SKM-1 treated with dmso at 0.1 percent for 144 hours (cell line): ENCODE results near the gene PROM1.

Source experiments
- DNase-seq: peaks from one replicate; lab custom pipeline; 2025; ENCODE audit not compliant: unreplicated experiment; lab: John Stamatoyannopoulos, UW

The PROM1 gene

GRCh38 chr4:16083241-16084191, at the start of gene PROM1:
PROM1 (minus strand) TSS chr4:16084023; CDS start chr4:16075906, 8,117 bp downstream.
- DNase-seq: no peak

GRCh38 chr4:16133406-16133805, 49.6 kb upstream of the PROM1 start:
- no peak for DNase-seq

GRCh38 chr4:16131293-16131692, 47.5 kb upstream of the PROM1 start:
- no peak for DNase-seq

- DNase-seq: no peak
Observed at GRCh38 chr4:16129336-16129735, 45.5 kb upstream of the PROM1 start.

DNA sequence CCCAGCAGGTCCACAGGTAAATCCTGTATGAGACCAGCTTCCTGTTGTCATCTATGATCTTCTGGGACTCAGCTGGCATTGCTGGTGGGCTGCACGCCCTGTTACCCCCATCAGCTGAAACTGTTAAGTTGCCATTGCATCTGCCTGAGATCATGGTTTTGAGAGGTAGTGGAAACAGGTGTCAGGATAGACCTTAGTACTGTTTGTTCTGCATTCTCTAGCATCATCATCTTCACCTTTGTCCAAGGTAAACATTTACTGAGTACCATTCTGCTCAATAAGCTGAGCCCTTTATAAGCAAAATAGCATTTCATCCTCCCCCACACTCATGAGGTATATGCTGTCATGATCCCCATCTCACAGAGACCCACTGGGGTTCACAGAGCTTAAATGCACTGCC, 42.9 kb upstream of the PROM1 start:
- DNase-seq: no peak

DNA sequence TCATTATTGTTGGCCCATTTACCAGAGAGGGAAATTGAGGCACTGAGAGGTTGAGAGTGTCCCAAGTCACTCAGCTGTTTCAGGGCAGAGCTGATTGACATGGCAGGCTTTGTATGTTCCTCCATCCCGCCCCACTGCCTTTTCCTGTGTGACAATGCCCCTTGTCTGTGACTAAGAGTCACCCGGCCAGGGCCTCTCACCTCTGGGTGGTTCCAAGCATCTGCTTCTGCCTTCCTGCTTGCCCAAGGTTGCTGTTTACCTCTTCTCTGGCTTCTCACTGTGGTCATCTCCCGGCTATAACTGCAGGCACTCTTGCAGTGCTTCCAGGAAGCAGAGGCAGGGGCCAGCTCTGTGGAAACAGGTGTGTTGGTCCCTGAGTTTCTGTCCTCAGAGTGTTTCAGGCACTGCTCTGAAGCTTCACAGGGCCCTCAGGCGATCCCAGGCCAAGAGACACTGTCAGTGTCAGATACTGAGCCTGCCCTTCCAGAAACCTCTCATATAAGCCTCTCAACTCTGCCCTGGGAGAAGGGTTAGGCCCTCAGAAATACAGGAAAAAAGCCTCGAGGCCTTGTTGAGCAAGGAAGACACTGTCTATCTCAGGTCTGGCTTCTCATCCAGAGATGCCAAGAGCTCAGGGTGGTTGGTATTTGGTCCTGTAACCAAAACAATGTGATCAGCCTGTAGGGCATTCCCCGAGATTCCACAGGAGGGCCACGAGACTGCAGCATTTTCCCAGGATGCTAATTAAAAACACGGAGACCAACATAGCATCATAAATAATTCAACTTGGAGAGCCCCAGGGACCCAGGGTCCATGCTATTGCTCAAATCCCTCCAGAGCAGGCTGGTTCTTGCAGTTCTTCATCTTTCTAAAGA, 42.0 kb upstream of the PROM1 start:
- DNase-seq: no peak

DNA sequence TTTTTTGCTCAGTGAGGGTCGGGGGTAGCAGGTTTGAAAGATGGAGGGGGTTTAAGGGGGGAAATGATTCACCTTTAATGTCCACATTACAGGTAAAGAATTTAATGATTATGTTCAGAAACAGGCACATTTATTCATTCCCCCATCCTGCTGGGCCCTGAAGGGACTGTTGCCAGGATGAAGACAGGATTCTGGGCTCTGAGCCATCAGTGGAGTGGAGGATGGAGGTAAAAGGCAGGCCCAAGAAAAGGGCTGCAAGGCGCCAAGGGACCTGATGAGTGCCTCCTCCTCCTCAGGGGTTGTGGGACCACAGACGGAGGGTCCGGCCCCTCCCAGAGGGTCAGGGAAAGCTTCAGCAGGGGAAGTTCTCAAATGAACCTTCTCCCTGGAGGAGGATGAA, 40.4 kb upstream of the PROM1 start:
- DNase-seq: no peak

DNA sequence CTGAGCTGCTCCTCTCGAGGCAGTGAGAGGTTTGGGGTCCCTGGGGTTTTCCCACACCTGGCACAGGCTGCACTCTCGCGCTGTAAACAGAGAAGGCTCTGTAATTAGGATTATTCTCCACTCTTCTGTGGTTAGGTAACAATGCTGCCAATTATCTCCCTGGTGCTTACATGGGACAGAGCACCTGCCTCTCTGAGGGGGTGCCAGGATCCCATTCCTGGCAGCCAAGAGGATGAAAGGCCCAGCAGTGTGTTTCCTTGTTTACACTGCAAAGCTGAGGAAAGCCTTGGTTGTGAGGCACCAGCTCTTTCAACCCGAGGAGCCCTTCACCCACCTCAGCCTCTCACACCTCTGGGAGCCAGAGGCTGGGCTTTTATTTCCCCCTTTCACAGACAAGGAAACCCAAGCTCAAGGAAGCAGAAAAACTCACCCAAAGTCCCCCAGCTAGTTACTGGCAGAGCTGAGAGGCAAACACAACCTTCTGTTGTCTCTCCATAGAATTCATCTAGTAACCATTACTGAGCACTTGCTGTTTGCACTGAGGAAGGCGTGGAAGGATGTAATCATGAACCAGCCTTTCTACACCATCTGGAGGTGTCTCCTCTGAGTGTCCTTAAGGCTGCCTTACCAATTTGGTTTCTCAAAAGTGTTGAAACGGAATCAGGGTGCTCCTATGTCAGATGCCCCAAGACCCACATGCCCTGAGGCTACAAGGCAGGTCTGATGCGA, 39.7 kb upstream of the PROM1 start:
- no peak for DNase-seq

DNA sequence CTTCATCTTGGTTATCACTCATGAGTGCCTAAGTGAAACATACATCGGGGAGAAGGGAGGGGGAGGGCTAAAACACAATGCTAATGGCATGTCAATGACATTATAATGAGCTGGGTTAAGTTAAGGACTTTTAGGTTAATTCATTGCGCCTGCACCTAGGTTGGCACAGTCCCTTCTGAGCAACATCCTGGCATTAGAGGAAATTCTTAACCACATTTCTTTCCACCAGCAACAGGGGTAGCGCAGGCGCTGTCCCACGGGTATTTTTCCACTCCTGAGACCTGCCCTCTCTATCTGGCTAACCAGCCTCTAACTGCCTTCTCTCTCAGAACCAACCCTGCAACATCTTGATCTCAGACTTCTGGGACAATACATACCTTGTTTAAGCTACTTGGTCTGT, 39.0 kb upstream of the PROM1 start:
- no peak for DNase-seq

DNA sequence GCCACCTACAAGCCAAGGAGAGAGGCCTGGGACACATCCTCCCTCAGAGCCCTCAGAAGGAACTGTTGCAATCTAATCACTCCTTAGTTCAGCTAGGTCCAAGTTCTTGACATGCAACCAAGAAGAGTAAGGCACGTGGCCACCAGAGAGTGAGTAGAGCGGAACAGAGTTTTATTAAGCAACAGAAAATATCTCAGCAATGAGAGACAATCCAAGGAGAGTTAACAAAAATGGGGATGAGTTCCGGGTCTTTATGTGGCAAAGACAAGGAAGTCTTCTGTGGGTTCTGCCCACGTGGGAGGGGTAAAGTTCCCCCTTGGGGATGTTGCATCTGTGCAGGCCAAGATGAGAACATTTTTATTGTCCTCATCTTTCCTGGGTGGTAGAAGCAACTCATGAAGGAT, 38.5 kb upstream of the PROM1 start:
- DNase-seq: peak; percentile 77

- DNase-seq: no peak
Observed at GRCh38 chr4:16120720-16121119, 36.9 kb upstream of the PROM1 start.

DNA sequence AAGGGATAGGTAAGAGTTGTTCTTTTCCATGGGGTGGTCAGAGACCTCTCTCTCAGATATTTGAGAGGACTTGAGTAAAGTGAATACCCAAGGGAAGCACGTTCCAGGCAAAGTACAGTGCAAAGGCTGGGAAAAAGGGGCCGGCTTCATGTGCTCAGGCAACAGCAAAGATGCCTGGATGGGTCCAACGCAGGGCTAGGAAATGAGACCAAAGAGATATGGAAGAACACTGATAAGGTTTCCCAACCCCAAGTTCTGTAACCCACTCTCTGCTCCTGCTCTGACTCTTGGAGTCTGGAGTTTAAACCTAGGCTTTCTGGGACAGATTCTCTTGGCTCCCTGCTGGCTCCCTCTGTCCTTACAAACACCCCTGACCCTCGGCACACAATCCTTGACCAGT, 36.2 kb upstream of the PROM1 start:
- no peak for DNase-seq

- DNase-seq: no peak
Observed at GRCh38 chr4:16118090-16118489, 34.3 kb upstream of the PROM1 start.

DNA sequence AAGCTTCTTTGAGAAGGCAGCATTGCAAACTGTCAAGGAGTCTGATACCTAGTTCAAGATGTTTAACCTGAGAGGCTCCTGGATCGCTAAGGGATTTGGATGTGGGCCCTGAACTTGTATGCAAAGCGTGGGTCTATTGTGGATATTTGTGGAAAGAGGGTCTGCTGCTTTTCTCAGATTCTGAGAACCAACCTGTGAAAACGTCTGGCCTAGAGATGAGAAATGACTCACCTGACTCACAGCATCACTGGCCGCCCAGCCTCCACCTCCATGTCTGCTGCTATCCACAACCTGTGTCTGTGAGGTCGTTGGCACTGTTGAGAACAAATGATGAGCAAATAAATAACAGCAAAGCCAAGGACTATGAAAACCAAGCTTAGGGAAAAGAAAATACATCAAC, 33.3 kb upstream of the PROM1 start:
- DNase-seq: no peak

- no peak for DNase-seq
Observed at GRCh38 chr4:16116493-16116990, 32.7 kb upstream of the PROM1 start.

- no peak for DNase-seq
Observed at GRCh38 chr4:16116019-16116418, 32.2 kb upstream of the PROM1 start.

- no peak for DNase-seq
Observed at GRCh38 chr4:16114546-16114945, 30.7 kb upstream of the PROM1 start.

- no peak for DNase-seq
Observed at GRCh38 chr4:16113741-16114140, 29.9 kb upstream of the PROM1 start.

DNA sequence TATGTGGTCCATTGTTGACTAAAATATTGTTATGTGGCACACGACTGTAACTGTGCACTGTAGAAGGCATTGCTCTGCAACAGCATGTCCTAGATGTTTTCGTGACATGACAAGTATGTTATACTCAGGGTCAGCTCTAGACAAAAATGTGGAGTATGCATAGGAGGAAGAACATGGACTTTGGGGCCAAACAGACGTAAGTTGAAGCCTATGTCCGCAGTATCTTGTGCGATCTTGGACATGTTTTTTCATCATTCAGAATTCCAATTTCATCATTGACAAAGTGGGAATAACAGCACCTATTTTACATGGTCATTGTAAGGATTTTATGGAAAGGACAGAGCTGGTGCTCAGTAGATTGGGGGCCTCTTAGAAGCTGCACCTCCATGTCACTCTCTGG, 27.7 kb upstream of the PROM1 start:
- DNase-seq: no peak

GRCh38 chr4:16110661-16111290, 27.0 kb upstream of the PROM1 start:
- DNase-seq: no peak

DNA sequence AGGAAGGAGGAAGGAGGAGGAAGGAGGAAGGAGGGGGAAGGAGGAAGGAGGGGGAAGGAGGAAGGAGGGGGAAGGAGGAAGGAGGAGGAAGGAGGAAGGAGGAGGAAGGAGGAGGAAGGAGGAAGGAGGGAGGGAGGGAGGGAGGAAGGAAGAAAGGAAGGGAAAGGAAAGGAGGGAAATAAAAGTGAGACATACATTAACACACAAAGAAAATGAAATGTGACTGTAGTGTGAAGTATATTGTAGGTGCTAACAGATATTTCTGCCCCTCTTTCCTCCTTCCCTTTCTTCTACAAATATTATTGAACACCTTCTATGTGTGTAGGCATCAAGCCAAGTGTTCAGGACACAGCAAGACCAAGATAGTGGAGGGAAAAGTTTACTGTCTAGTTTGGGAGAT, 26.4 kb upstream of the PROM1 start:
- no peak for DNase-seq
